ENCODE data around the gene PRSS56. TPM values are rescaled to one million over a fixed set of nuclear protein-coding genes. Genes with fewer than 3 reads are reported as not detected.

PRSS56 gene
- total RNA-seq, 4 donors from 2014 or later, result not detected

- intact Hi-C loops (cut with DNase I), result no loop called here
- no peaks in the 10 kb centered on the region for H3K36me3 ChIP-seq
- H3K4me1 ChIP-seq, result no peaks in the 10 kb centered on the region
- TF ChIP-seq, protein P1, sequence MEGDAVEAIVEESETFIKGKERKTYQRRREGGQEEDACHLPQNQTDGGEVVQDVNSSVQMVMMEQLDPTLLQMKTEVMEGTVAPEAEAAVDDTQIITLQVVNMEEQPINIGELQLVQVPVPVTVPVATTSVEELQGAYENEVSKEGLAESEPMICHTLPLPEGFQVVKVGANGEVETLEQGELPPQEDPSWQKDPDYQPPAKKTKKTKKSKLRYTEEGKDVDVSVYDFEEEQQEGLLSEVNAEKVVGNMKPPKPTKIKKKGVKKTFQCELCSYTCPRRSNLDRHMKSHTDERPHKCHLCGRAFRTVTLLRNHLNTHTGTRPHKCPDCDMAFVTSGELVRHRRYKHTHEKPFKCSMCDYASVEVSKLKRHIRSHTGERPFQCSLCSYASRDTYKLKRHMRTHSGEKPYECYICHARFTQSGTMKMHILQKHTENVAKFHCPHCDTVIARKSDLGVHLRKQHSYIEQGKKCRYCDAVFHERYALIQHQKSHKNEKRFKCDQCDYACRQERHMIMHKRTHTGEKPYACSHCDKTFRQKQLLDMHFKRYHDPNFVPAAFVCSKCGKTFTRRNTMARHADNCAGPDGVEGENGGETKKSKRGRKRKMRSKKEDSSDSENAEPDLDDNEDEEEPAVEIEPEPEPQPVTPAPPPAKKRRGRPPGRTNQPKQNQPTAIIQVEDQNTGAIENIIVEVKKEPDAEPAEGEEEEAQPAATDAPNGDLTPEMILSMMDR (IDR thresholded peaks at IDR 0.05), result no peak
- TF ChIP-seq POLR2A (IDR thresholded peaks at IDR 0.05), result no peak
- WGBS, 2 donors, result 82 to 88% methylated on average over 4 of the region's 4 CpGs
- no peaks in the 10 kb centered on the region for H3K9me3 ChIP-seq
- H3K4me3 ChIP-seq (replicated peaks in 1 of 3), result no peak overlapping the region
- H3K27me3 ChIP-seq, result no peaks in the 10 kb centered on the region
- no peak overlapping the region for H3K27ac ChIP-seq
- no peak for DNase-seq
Observed at GRCh38 chr2:232537499-232537898, 17.3 kb downstream of the PRSS56 start.

GRCh38 chr2:232538671-232539070, 18.5 kb downstream of the PRSS56 start:
- TF ChIP-seq POLR2A (IDR thresholded peaks at IDR 0.05), result no peak
- TF ChIP-seq, protein P1 (IDR thresholded peaks at IDR 0.05), result no peak
- intact Hi-C loops (cut with DNase I), result no loop called here
- no peaks in the 10 kb centered on the region for H3K36me3 ChIP-seq
- H3K9me3 ChIP-seq, result no peaks in the 10 kb centered on the region
- H3K4me1 ChIP-seq, result no peaks in the 10 kb centered on the region
- H3K27me3 ChIP-seq, result no peaks in the 10 kb centered on the region
- 24 to 30% methylated on average over 4 of the region's 4 CpGs for WGBS, 2 donors
- H3K4me3 ChIP-seq (replicated peaks in 1 of 3), result no peak overlapping the region
- H3K27ac ChIP-seq, result no peak overlapping the region
- DNase-seq, result no peak

DNA sequence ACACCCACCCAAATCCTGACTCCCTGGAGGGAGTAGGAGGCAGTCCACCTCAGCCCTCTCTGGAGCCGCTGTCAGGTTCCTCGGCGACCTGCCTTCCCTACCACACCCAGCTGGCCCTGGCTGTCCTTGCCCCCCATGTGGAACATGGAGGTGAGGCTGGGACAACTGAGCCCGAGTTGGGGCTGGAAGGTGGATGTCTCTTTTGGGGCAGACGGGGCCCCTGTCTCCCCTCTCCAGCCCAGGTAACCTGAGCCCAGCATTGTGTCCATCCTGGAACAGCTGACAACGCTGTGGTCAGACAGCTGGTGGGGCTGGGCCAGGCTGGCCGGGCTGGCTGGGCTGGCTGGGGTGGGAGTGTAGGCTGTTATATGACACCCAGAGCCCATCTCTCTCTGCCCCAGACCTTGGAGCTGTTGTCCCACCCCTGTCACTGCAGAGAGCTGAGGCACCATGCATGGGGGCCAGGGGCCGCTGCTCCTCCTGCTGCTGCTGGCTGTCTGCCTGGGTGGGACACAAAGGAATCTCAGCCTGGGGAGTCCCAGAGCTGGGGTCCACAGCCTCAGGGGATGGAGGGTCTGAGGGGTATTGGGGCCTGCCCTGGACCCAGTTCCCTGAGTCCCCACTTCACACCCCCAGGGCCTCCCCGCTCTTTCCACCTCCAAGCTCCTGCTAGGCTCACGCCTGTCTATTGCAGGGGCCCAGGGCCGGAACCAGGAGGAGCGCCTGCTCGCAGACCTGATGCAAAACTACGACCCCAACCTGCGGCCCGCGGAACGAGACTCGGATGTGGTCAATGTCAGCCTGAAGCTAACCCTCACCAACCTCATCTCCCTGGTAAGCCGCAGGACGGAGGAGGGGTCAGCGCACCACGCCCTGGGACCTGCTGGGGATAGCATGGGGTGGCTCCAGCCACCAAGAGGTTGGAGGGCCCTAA, 19.4 kb downstream of the PRSS56 start, which contains the start of gene CHRNG:
TSS of gene CHRNG (plus strand) at position 395 of the 934 bp plus-strand sequence. CDS start at position 451, 56 bp downstream.
- no peaks in the 10 kb centered on the region for H3K27me3 ChIP-seq
- no peak within 1 kb of the TSS for H3K27ac ChIP-seq
- no peak within 1 kb of the TSS for H3K4me3 ChIP-seq (replicated peaks in 1 of 3)
- TF ChIP-seq POLR2A (IDR thresholded peaks at IDR 0.05), result no peak
- TF ChIP-seq, protein P1 (IDR thresholded peaks at IDR 0.05), result no peak
- 45 to 53% methylated on average over 17 to 19 of the region's 23 CpGs for WGBS, 2 donors
- no peak for DNase-seq
- H3K9me3 ChIP-seq, result no peaks in the 10 kb centered on the region
- intact Hi-C loops (cut with DNase I), result no loop called here
- H3K36me3 ChIP-seq, result no peaks in the 10 kb centered on the region
- no peaks in the 10 kb centered on the region for H3K4me1 ChIP-seq

DNA sequence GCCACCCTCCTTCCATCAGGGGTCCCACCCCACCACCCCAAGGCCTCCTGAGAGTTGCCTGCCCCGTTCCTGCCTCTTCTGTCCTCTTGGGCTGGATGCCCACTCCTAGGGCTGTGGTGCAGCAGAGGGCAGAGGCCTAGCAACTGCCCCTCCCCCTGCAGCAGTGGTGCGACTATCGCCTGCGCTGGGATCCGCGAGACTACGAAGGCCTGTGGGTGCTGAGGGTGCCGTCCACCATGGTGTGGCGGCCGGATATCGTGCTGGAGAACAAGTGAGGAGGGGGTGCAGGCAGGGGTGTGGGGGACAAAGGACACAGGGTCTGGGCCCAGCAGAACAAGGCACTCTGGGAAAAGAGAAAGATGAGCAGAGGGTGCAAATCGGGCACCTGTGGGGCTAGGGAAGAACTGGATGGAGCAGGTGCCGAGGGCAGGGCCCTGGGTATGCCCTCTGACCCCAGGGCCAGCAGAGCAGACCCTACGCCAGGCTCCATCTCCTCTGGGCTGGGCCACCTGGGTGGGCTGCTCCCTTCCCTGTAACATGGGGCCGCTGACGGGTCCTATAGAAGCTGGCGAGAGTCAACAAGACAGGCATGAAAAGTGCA, 20.4 kb downstream of the PRSS56 start:
- H3K27ac ChIP-seq, result no peak overlapping the region
- H3K9me3 ChIP-seq, result no peaks in the 10 kb centered on the region
- no peaks in the 10 kb centered on the region for H3K27me3 ChIP-seq
- intact Hi-C loops (cut with DNase I), result no loop called here
- H3K4me3 ChIP-seq (replicated peaks in 1 of 3), result no peak overlapping the region
- no peak for DNase-seq
- 79 to 84% methylated on average over 14 to 15 of the region's 17 CpGs for WGBS, 2 donors
- H3K4me1 ChIP-seq, result no peaks in the 10 kb centered on the region
- no peaks in the 10 kb centered on the region for H3K36me3 ChIP-seq
- TF ChIP-seq, protein P1 (IDR thresholded peaks at IDR 0.05), result no peak
- no peak for TF ChIP-seq POLR2A (IDR thresholded peaks at IDR 0.05)

All from thyroid gland (tissue), 4 donors.